Trophoblast cell (in vitro differentiated cells and primary cell): Measurements from ENCODE around the gene CTR9.

Experiments
- DNase-seq, 2 donors: peaks; one replicate each; pipeline ENCODE4 v3.0.0-alpha.2; 2016
- H2AFZ ChIP-seq: 2 replicates; pipeline ENCODE4 v1.6.1; 2013; ENCODE audit warnings: low read length, moderate library complexity, mild to moderate bottlenecking; ENCODE audit not compliant: insufficient read depth, poor library complexity
- H2AK5ac ChIP-seq: 2 replicates; pipeline ENCODE4 v1.6.1; 2013; ENCODE audit warnings: mild to moderate bottlenecking, low read length
- H2BK120ac ChIP-seq: 2 replicates; pipeline ENCODE4 v1.6.1; 2013; ENCODE audit warnings: low read length, mild to moderate bottlenecking, moderate library complexity; ENCODE audit not compliant: insufficient read depth, poor library complexity
- H2BK12ac ChIP-seq: 2 replicates; pipeline ENCODE4 v1.6.1; 2013; ENCODE audit warnings: mild to moderate bottlenecking, low read length, moderate library complexity
- H2BK5ac ChIP-seq: 2 replicates; pipeline ENCODE4 v1.6.1; 2013; ENCODE audit warnings: low read length, low read depth, moderate library complexity, mild to moderate bottlenecking; ENCODE audit not compliant: poor library complexity
- H3K14ac ChIP-seq: 2 replicates; pipeline ENCODE4 v1.6.1; 2013; ENCODE audit warnings: mild to moderate bottlenecking, low read length
- H3K18ac ChIP-seq: 2 replicates; pipeline ENCODE4 v1.6.1; 2013; ENCODE audit warnings: mild to moderate bottlenecking, low read length
- H3K23ac ChIP-seq: 2 replicates; pipeline ENCODE4 v1.6.1; 2013; ENCODE audit warnings: low read length
- H3K27ac ChIP-seq: 2 replicates; pipeline ENCODE4 v1.5.1; 2013; ENCODE audit warnings: low read depth, mild to moderate bottlenecking, inconsistent platforms, low read length, moderate library complexity
- H3K27me3 ChIP-seq: 2 replicates; pipeline ENCODE4 v1.6.1; 2013; ENCODE audit warnings: inconsistent platforms, mild to moderate bottlenecking, low read length, moderate library complexity; ENCODE audit not compliant: insufficient read depth
- H3K36me3 ChIP-seq, 2 experiments: 1 replicate in 1 of 2; 2 replicates in 1 of 2; pipeline ENCODE4 v1.6.1; 2013; ENCODE audit warnings: low read length in 2 of 2, mild to moderate bottlenecking in 2 of 2, moderate library complexity in 1 of 2; ENCODE audit not compliant: insufficient read depth in 2 of 2, control insufficient read depth in 1 of 2
- H3K4ac ChIP-seq: 2 replicates; pipeline ENCODE4 v1.6.1; 2013; ENCODE audit warnings: low read depth, mild to moderate bottlenecking, low read length, moderate library complexity
- H3K4me1 ChIP-seq, 2 experiments: 1 replicate in 1 of 2; 2 replicates in 1 of 2; pipeline ENCODE4 v1.6.1; 2013; ENCODE audit warnings: low read length in 2 of 2, mild to moderate bottlenecking in 2 of 2, moderate library complexity in 1 of 2; ENCODE audit not compliant: insufficient read depth in 2 of 2, control insufficient read depth in 1 of 2
- H3K4me2 ChIP-seq: 2 replicates; pipeline ENCODE4 v1.6.1; 2013; ENCODE audit warnings: inconsistent platforms, mild to moderate bottlenecking, low read length, moderate library complexity
- H3K4me3 ChIP-seq: 2 replicates; pipeline ENCODE4 v1.5.1; 2013; ENCODE audit warnings: mild to moderate bottlenecking, low read depth, low read length, inconsistent platforms
- H3K79me1 ChIP-seq: one replicate; pipeline ENCODE4 v1.6.1; 2013; ENCODE audit warnings: low read length
- H3K79me2 ChIP-seq: 2 replicates; pipeline ENCODE4 v1.6.1; 2013; ENCODE audit warnings: low read length, mild to moderate bottlenecking; ENCODE audit not compliant: control insufficient read depth, insufficient read depth, poor library complexity
- H3K9ac ChIP-seq: 2 replicates; pipeline ENCODE4 v1.6.1; 2013; ENCODE audit warnings: mild to moderate bottlenecking, low read length
- H3K9me3 ChIP-seq: 2 replicates; pipeline ENCODE4 v1.6.1; 2013; ENCODE audit warnings: low read depth, mild to moderate bottlenecking, control low read depth, inconsistent platforms, low read length; ENCODE audit not compliant: insufficient read depth
- H4K12ac ChIP-seq: 2 replicates; pipeline ENCODE4 v1.6.1; 2013; ENCODE audit warnings: low read depth, mild to moderate bottlenecking, low read length, moderate library complexity
- H4K8ac ChIP-seq: 2 replicates; pipeline ENCODE4 v1.6.1; 2013; ENCODE audit warnings: low read depth, mild to moderate bottlenecking, low read length, moderate library complexity
- H4K91ac ChIP-seq: one replicate; pipeline ENCODE4 v1.6.1; 2013; ENCODE audit warnings: low read depth, mild to moderate bottlenecking, low read length, moderate library complexity
- WGBS: extraction: QIAGEN DNeasy Blood & Tissue Kit; methylation state at CpG from one replicate; pipeline ENCODE4 v1.1.7; 2013; ENCODE audit warnings: missing lambda C conversion rate; ENCODE audit not compliant: insufficient read length, insufficient coverage; ENCODE audit errors: extremely low coverage; 5-methylcytosine and 5-hydroxymethylcytosine counted together

Gene CTR9

DNA sequence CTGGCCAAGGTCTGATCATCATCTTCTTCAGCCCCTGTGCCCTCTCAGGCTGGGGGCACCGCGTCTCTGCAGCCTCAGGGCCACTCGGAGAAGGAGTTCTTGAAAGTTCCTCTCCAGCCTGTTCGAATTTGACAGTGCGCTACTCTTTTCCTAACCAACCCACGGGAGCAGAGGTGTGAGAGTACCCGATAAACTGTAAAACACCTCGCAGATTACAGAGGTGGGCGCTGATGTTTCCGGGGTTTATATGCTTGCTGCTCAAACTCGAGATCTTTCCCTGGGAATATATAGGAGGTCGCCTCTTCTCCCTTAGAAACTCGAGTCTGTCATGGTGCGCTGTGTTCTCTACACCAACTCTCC, 515 bp downstream of the CTR9 start:
- peaks cover 2% of the 10 kb centered on the region in 2 experiments for H3K36me3 ChIP-seq

DNA sequence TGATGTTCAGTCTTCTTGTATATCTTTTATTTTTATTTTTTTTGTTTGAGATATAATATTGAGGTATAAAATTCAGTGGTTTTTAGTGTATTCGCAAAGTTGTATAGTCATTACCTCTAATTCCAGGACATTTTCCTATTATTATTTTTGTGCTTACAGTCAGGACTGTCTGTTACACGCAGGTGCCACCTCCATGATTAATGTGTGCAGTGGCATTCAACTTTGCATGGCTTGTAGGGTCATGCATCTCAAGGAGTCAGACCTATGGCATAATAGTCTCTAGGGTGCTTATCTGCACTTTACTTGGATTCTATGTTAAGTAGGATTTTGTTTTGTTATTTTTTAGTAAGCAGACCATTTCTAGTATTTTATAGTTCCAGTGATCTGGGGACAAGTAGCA, 1.0 kb downstream of the CTR9 start:
- Histone ChIP-seq H3K4ac (peak overlapping the region; percentile 41), H3K4me2 (peak overlapping the region; percentile 91), H3K27ac (no peak overlapping the region), H4K12ac (no peak overlapping the region), H4K8ac (no peak overlapping the region), H2BK120ac (no peak overlapping the region), H3K23ac (no peak overlapping the region), H3K14ac (no peak overlapping the region), H2AK5ac (no peak overlapping the region), H2BK12ac (no peak overlapping the region), H3K9ac (no peak overlapping the region), H2BK5ac (no peak overlapping the region), H3K79me1 (peaks cover 7% of the 10 kb centered on the region), H2AFZ (no peak overlapping the region), H3K4me3 (no peak overlapping the region), H3K4me1 (peaks cover 2% of the 10 kb centered on the region in 2 experiments), H3K9me3 (no peaks in the 10 kb centered on the region), H4K91ac (no peak overlapping the region), H3K27me3 (no peaks in the 10 kb centered on the region), H3K36me3 (peaks cover 5% of the 10 kb centered on the region in 2 experiments), H3K79me2 (peaks cover 7% of the 10 kb centered on the region), H3K18ac (no peak overlapping the region)
- no peak for DNase-seq
- no CpG with 5 or more reads among the region's 2 CpGs for WGBS

More for the DNA sequence above, 515 bp downstream of the CTR9 start:
- Histone ChIP-seq H2BK12ac (no peak overlapping the region), H3K79me1 (peaks cover 7% of the 10 kb centered on the region), H3K27ac (peak overlapping the region; percentile 99), H3K4me1 (peaks cover 2% of the 10 kb centered on the region in 2 experiments), H4K12ac (peak overlapping the region; percentile 15), H2BK120ac (no peak overlapping the region), H3K4me2 (peak overlapping the region; percentile 91), H3K23ac (no peak overlapping the region), H2AK5ac (peak overlapping the region; percentile 24), H2BK5ac (no peak overlapping the region), H3K79me2 (peaks cover 7% of the 10 kb centered on the region), H3K4ac (no peak overlapping the region), H3K18ac (peak overlapping the region; percentile 63), H3K27me3 (no peaks in the 10 kb centered on the region), H4K91ac (peak overlapping the region; percentile 28), H3K9ac (peak overlapping the region; percentile 86), H4K8ac (peak overlapping the region; percentile 64), H3K14ac (peak overlapping the region; percentile 52), H3K9me3 (no peaks in the 10 kb centered on the region), H3K4me3 (peak overlapping the region; percentile 90), H2AFZ (peak overlapping the region; percentile 62)
- no peak for DNase-seq
- no CpG with 5 or more reads among the region's 14 CpGs for WGBS

DNA sequence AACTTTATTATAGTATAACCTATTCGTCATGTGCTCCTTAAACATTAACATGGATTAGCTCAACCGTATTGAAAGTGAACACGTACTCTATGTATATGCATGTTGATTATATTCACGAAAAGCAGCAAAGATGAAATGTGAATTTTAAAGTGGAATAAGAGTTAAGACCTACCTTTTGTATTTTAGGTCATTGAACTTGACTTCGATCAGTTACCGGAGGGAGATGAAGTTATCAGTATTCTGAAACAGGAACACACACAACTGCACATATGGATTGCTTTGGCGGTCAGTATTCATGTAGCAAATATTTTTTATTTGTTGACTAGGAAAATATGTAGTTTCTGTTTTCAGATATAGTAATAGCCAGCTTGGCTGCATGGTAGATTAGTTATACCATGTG, 1.4 kb downstream of the CTR9 start:
- Histone ChIP-seq H3K4me3 (no peak overlapping the region), H3K14ac (no peak overlapping the region), H3K36me3 (peaks cover 8% of the 10 kb centered on the region in 2 experiments), H2BK5ac (no peak overlapping the region), H3K27me3 (no peaks in the 10 kb centered on the region), H2BK12ac (no peak overlapping the region), H3K4ac (no peak overlapping the region), H3K79me1 (peaks cover 7% of the 10 kb centered on the region), H3K4me1 (peaks cover 2% of the 10 kb centered on the region in 2 experiments), H3K18ac (no peak overlapping the region), H2AFZ (no peak overlapping the region), H3K79me2 (peaks cover 7% of the 10 kb centered on the region), H3K9ac (no peak overlapping the region), H3K4me2 (no peak overlapping the region), H4K12ac (no peak overlapping the region), H4K91ac (no peak overlapping the region), H3K27ac (no peak overlapping the region), H3K9me3 (no peaks in the 10 kb centered on the region), H2BK120ac (no peak overlapping the region), H4K8ac (no peak overlapping the region), H3K23ac (no peak overlapping the region), H2AK5ac (no peak overlapping the region)
- DNase-seq, result no peak
- no CpG with 5 or more reads among the region's 7 CpGs for WGBS

DNA sequence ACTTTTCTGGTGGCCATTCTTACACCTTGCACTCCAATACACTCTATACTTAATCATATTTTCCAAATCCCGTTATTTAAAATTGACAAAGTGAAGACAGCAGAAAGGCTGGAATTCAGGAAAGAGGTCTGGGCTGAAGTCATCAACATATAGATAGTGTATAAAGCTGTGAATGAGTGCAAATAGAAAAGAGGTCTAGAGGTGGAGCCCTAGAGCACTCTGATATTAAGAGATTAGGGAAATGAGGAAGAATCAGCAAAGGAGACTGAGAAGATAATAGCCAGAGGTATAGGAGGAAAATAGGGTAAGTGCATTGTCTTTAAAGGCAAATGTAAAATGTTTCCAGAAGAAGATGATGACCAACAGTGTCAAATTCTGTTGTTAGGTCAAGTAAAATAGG, 7.9 kb downstream of the CTR9 start:
- Histone ChIP-seq H4K12ac (no peak overlapping the region), H3K36me3 (peaks cover 13 to 23% of the 10 kb centered on the region in 2 experiments), H3K4me1 (no peaks in the 10 kb centered on the region), H3K27ac (no peak overlapping the region), H3K9ac (no peak overlapping the region), H3K18ac (no peak overlapping the region), H3K23ac (no peak overlapping the region), H3K4me3 (no peak overlapping the region), H3K27me3 (no peaks in the 10 kb centered on the region), H2BK12ac (no peak overlapping the region), H4K8ac (no peak overlapping the region), H3K9me3 (no peaks in the 10 kb centered on the region), H3K79me1 (no peaks in the 10 kb centered on the region), H3K4ac (no peak overlapping the region), H4K91ac (no peak overlapping the region), H2BK120ac (no peak overlapping the region), H3K79me2 (no peaks in the 10 kb centered on the region), H2AFZ (no peak overlapping the region), H2BK5ac (no peak overlapping the region), H2AK5ac (no peak overlapping the region), H3K4me2 (no peak overlapping the region), H3K14ac (no peak overlapping the region)
- 100% methylated on average over 1 of the region's 1 CpG for WGBS
- no peak for DNase-seq
